Spleen (tissue), 11 donors: Measurements from ENCODE around the gene PLEKHA3. TPM values are rescaled to one million over a fixed set of nuclear protein-coding genes. Genes with fewer than 3 reads are reported as not detected.

Source experiments
- DNase-seq: peaks from one replicate; pipeline ENCODE4 v3.0.0-alpha.2; 2020
- H3K27ac ChIP-seq, 8 donors: fragments of 200-600 bp; sonication (generic) in 7 of 8; 1 replicate in 4 of 8; 2 replicates in 4 of 8; pipeline versions ENCODE4 v1.5.0 to v1.8.0; 2016 to 2021; ENCODE audit warnings: inconsistent platforms in 4 of 8, mild to moderate bottlenecking in 4 of 8, moderate library complexity in 1 of 8
- H3K27me3 ChIP-seq, 7 donors: fragments of 200-600 bp; sonication (generic) in 6 of 7; replicated peaks in 1 of 7; 1 replicate in 4 of 7; 2 replicates in 3 of 7; pipeline versions ENCODE4 v1.5.0 to v1.8.0; 2016 to 2021; ENCODE audit warnings: inconsistent platforms in 3 of 7, mild to moderate bottlenecking in 1 of 7
- H3K36me3 ChIP-seq, 6 donors: fragments of 200-600 bp; sonication (generic) in 5 of 6; 1 replicate in 4 of 6; 2 replicates in 2 of 6; pipeline versions ENCODE4 v1.5.0 to v1.8.0; 2016 to 2021; ENCODE audit warnings: inconsistent platforms in 2 of 6
- H3K4me1 ChIP-seq, 6 donors: fragments of 200-600 bp; sonication (generic) in 5 of 6; 1 replicate in 3 of 6; 2 replicates in 3 of 6; pipeline versions ENCODE4 v1.5.0 to v1.8.0; 2016 to 2021; ENCODE audit warnings: inconsistent platforms in 3 of 6
- H3K4me3 ChIP-seq, 8 donors: fragments of 200-600 bp; sonication (generic) in 7 of 8; 1 replicate in 4 of 8; 2 replicates in 4 of 8; pipeline versions ENCODE4 v1.5.0 to v1.8.0; 2016 to 2021; ENCODE audit warnings: inconsistent platforms in 4 of 8, mild to moderate bottlenecking in 4 of 8, moderate library complexity in 2 of 8
- H3K9me3 ChIP-seq, 8 donors: fragments of 200-600 bp; sonication (generic) in 7 of 8; 1 replicate in 4 of 8; 2 replicates in 4 of 8; pipeline versions ENCODE4 v1.5.0 to v1.8.0; 2016 to 2021; ENCODE audit warnings: inconsistent platforms in 4 of 8
- CTCF ChIP-seq, 11 experiments: fragments of 200-600 bp in 7 of 11; fragments of 450-650 bp in 4 of 11; sonication (generic) in 4 of 11; IDR thresholded peaks in 8 of 11; conservative IDR thresholded peaks in 3 of 11; 1 replicate in 7 of 11; 2 replicates in 4 of 11; pipeline versions ENCODE4 v1.4.0 to v1.8.0; 2016 to 2021; ENCODE audit warnings: antibody characterized with exemption in 11 of 11, inconsistent platforms in 4 of 11, mild to moderate bottlenecking in 1 of 11
- POLR2A ChIP-seq, 3 donors: fragments of 450-650 bp; IDR thresholded peaks; one replicate each; pipeline ENCODE4 v1.5.1; 2017; ENCODE audit warnings: antibody characterized with exemption in 3 of 3, mild to moderate bottlenecking in 1 of 3
- POLR2AphosphoS5 ChIP-seq, 3 donors: sonication (generic); formaldehyde crosslinking; IDR thresholded peaks; one replicate each; pipeline ENCODE4 v1.5.1; 2017; ENCODE audit warnings: antibody characterized with exemption in 3 of 3
- WGBS, 5 donors: extraction: QIAGEN DNeasy Blood & Tissue Kit in 3 of 5; methylation state at CpG; one replicate each; pipeline versions ENCODE4 v1.1.5 to v1.1.7; 2013 to 2018; 5-methylcytosine and 5-hydroxymethylcytosine counted together
- intact Hi-C: fragments of 100-400 bp; cut with DNase I; formaldehyde crosslinking; loops from one replicate; pipeline ENCODE4 v1.15.0; 2023; ENCODE audit warnings: low total_unique reads
- polyA plus RNA-seq, 3 donors: library from polyadenylated mRNA; stranded (reverse); fragments of 200-250 nt; gene quantifications; one replicate each; pipeline ENCODE4 v1.2.1, GENCODE V29; 2013
- total RNA-seq, 7 donors: library from RNA; depleted of rRNA in 3 of 7; stranded (reverse); fragments of >200 nt in 3 of 7; fragmentation: NEBNext Ultra II Directional in 4 of 7; extraction: Animal tissue kit (Norgen Biotek cat#: 25700) in 4 of 7; gene quantifications; one replicate each; pipeline versions ENCODE4 v1.1.0 to v1.2.1, GENCODE V29; 2016 to 2021
- donor health status: healthy with polysubstance abuse.
- donor health status: DM: no; HTN: no; CAD: no; lungs with moderate emphysema.
- donor health status: DM: no; HTN: no; CAD: no.
- donor health status: Bipolar disorder and iron deficiency.
- donor health status: healthy.
- donor health status: DM: no; HTN: no; CAD: no.
- donor health status: DM: yes; HTN: yes; CAD: no.

PLEKHA3 gene
- total and polyA plus RNA-seq, 10 donors = 2.0 to 36.9 (median 19.9) TPM

GRCh38 chr2:178482437-178482836 lies 2.2 kb downstream of the PLEKHA3 start:
- 74 to 83% (median 81%) methylated on average over 4 of the region's 4 CpGs for WGBS, 5 donors
- no peak for DNase-seq
- H3K36me3 ChIP-seq = peaks cover 0 to 20% (median 6%) of the 10 kb centered on the region in 6 donors
- no peaks in the 10 kb centered on the region for H3K27me3 ChIP-seq
- intact Hi-C loops = no loop called here
- no peaks in the 10 kb centered on the region for H3K9me3 ChIP-seq
- peaks cover 31 to 73% (median 53%) of the 10 kb centered on the region in 6 donors for H3K4me1 ChIP-seq
- TF ChIP-seq CTCF (IDR thresholded peaks at IDR 0.05 in 8 of 11, conservative IDR thresholded peaks at IDR 0.05 in 3 of 11) (no peak), POLR2AphosphoS5 (IDR thresholded peaks at IDR 0.05) (no peak), POLR2A (IDR thresholded peaks at IDR 0.05) (no peak)
- H3K27ac ChIP-seq = no peak overlapping the region
- H3K4me3 ChIP-seq = peak overlapping the region in 1 of 8 donors; percentile 84

DNA sequence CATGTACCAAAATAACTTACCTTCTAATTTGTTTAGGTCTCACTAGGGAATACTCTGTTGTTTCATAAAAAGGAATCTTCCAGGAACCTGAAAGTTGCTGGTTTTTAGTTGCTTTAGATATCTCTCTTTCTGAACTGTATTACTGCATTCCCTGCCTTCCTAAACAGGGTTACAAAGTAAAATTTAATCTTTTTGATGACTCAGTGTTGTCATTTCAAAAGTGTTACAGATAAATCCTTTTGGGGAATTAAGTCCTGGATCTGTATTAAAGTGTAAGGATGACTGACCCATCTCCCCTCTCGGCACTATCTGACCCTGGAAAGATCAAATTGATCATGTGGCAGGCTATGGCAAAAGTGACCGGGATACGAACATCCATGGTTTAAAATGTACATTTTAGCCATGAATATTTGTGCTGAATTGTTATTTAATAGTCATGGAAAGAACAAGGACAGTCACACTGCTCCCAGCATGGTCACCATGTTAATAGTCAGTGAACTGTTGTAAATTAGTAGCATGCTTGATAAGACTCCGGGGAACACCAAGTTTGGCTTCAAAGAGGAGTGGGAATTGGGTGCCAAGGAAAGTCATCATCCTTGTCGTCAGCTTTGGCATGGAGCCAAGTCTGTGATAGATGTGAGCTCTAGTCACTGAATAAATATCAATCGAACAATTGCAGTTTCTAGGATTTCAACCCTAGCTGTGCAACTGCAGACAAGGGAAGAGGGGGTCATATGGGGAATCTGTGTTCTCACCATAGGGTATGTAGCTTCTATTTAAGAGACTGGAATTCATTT lies 4.2 kb downstream of the PLEKHA3 start:
- intact Hi-C loops = no loop called here
- Histone ChIP-seq H3K4me1 (peaks cover 27 to 60% (median 43%) of the 10 kb centered on the region in 6 donors), H3K27ac (no peak overlapping the region), H3K9me3 (no peaks in the 10 kb centered on the region), H3K27me3 (no peaks in the 10 kb centered on the region), H3K36me3 (peaks cover 0 to 38% (median 7%) of the 10 kb centered on the region in 6 donors), H3K4me3 (no peak overlapping the region)
- TF ChIP-seq POLR2AphosphoS5 (IDR thresholded peaks at IDR 0.05) (no peak), POLR2A (IDR thresholded peaks at IDR 0.05) (no peak), CTCF (IDR thresholded peaks at IDR 0.05 in 8 of 11, conservative IDR thresholded peaks at IDR 0.05 in 3 of 11) (no peak)
- 74 to 87% (median 78%) methylated on average over 6 of the region's 6 CpGs for WGBS, 5 donors
- no peak for DNase-seq

GRCh38 chr2:178485356-178485755 lies 5.1 kb downstream of the PLEKHA3 start:
- Histone ChIP-seq H3K27ac (no peak overlapping the region), H3K27me3 (no peaks in the 10 kb centered on the region), H3K4me1 (peaks cover 21 to 53% (median 36%) of the 10 kb centered on the region in 6 donors), H3K9me3 (no peaks in the 10 kb centered on the region), H3K4me3 (no peak overlapping the region), H3K36me3 (peaks cover 0 to 47% (median 12%) of the 10 kb centered on the region in 6 donors)
- intact Hi-C loops = no loop called here
- 76 to 92% (median 87%) methylated on average over 3 of the region's 3 CpGs for WGBS, 5 donors
- no peak for DNase-seq
- TF ChIP-seq POLR2AphosphoS5 (IDR thresholded peaks at IDR 0.05) (no peak), POLR2A (IDR thresholded peaks at IDR 0.05) (no peak)

DNA sequence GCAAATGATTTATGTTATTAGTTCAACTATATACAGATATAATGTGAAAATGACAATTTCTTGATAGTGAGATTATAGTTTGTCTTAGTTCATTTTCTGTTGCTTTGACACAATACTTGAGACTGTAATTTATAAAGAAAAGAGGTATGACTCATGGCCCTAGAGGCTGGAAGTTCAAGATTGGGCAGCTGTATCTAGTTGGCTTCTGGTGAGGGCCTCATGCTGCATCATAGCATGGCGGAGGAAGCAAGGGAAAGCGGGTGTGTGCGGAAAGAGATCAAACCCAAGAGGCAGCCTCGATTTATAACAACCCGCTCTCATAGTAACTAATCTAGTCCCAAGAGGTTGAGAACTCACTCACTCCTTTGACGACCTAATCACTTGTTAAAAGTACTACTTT lies 11.4 kb downstream of the PLEKHA3 start:
- H3K36me3 ChIP-seq = peaks cover 3 to 98% (median 62%) of the 10 kb centered on the region in 6 donors
- no peak for DNase-seq

More for the DNA sequence above, 11.4 kb downstream of the PLEKHA3 start:
- Histone ChIP-seq H3K4me3 (no peak overlapping the region), H3K9me3 (no peaks in the 10 kb centered on the region), H3K4me1 (no peaks in the 10 kb centered on the region), H3K27ac (no peak overlapping the region), H3K27me3 (no peaks in the 10 kb centered on the region)
- TF ChIP-seq CTCF (IDR thresholded peaks at IDR 0.05 in 8 of 11, conservative IDR thresholded peaks at IDR 0.05 in 3 of 11) = no peak
- no peak for TF ChIP-seq POLR2A (IDR thresholded peaks at IDR 0.05)
- TF ChIP-seq POLR2AphosphoS5 (IDR thresholded peaks at IDR 0.05) = no peak
- WGBS, 5 donors = 80 to 98% (median 96%) methylated on average over 6 of the region's 6 CpGs
- intact Hi-C loops = no loop called here
